Neural progenitor cell (in vitro differentiated cells): ENCODE data around the gene TET2.

Experiments
- EZH2 ChIP-seq: fragments of 200-600 bp; sonication (generic); IDR thresholded peaks from 2 replicates; pipeline ENCODE4 v1.6.1; 2017; ENCODE audit warnings: antibody characterized with exemption, mild to moderate bottlenecking, moderate library complexity
- EZH2phosphoT487 ChIP-seq: fragments of 200-600 bp; sonication (generic); IDR thresholded peaks from 2 replicates; pipeline ENCODE4 v1.6.1; 2017; ENCODE audit warnings: antibody characterized with exemption
- TF ChIP-seq, protein P1 (sequence below): fragments of 200-600 bp; sonication (generic); IDR thresholded peaks from 2 replicates; pipeline ENCODE4 v1.5.1; 2017; ENCODE audit warnings: antibody characterized with exemption, mild to moderate bottlenecking

DNA sequence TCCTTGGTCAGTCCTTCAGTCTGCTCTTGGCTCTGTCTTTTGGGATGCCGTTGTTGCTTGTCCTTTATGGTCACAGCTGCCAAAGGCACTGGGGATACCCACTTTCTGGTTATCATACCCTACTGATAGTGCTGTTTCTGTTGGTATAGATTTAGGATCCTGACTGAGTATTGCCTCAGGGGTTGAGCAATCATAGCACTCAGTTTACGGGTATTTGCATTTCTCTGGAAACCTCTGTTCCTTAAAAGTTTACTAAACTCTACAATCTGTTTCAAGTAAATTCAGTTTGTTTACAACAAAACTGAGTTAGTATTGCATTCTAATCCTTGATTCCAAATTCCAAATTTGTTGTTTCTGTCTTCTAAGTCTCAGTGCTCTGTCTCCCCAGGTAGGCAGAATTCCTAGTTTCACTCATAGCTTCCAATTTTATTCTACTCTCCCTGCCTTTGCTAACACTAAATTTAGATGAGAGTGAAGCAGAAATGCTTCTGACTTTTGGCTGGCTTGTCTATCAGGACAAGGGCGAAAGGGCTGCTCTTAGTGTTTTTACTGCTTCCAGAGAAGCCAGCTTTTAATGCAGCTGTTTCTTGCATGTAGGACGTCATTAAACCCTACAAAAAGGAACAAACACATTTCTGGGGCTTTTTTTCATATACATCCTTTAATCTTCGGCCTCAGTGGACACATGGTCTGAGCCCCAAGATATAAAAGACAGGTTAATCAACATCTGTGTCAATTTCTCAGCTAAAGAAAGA lies 17.2 kb upstream of the TET2 start:
- TF ChIP-seq EZH2 (no peak), EZH2phosphoT487 (no peak)
- TF ChIP-seq, protein P1, sequence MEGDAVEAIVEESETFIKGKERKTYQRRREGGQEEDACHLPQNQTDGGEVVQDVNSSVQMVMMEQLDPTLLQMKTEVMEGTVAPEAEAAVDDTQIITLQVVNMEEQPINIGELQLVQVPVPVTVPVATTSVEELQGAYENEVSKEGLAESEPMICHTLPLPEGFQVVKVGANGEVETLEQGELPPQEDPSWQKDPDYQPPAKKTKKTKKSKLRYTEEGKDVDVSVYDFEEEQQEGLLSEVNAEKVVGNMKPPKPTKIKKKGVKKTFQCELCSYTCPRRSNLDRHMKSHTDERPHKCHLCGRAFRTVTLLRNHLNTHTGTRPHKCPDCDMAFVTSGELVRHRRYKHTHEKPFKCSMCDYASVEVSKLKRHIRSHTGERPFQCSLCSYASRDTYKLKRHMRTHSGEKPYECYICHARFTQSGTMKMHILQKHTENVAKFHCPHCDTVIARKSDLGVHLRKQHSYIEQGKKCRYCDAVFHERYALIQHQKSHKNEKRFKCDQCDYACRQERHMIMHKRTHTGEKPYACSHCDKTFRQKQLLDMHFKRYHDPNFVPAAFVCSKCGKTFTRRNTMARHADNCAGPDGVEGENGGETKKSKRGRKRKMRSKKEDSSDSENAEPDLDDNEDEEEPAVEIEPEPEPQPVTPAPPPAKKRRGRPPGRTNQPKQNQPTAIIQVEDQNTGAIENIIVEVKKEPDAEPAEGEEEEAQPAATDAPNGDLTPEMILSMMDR = no peak
